Uterus (tissue), 2 donors: ENCODE results near the gene ADD2.

Experiments used
- POLR2A ChIP-seq, 2 donors: fragments of 450-650 bp; IDR thresholded peaks; one replicate each; pipeline ENCODE4 v1.6.1; 2016; ENCODE audit warnings: antibody characterized with exemption in 2 of 2, mild to moderate bottlenecking in 1 of 2, moderate library complexity in 1 of 2
- TF ChIP-seq, protein P1 (sequence below), 4 experiments: fragments of 200-600 bp in 2 of 4; fragments of 450-650 bp in 2 of 4; sonication (generic) in 2 of 4; IDR thresholded peaks; one replicate each; pipeline ENCODE4 v1.5.1; 2016 to 2019; ENCODE audit warnings: antibody characterized with exemption in 4 of 4, mild to moderate bottlenecking in 2 of 4, moderate library complexity in 1 of 4

DNA sequence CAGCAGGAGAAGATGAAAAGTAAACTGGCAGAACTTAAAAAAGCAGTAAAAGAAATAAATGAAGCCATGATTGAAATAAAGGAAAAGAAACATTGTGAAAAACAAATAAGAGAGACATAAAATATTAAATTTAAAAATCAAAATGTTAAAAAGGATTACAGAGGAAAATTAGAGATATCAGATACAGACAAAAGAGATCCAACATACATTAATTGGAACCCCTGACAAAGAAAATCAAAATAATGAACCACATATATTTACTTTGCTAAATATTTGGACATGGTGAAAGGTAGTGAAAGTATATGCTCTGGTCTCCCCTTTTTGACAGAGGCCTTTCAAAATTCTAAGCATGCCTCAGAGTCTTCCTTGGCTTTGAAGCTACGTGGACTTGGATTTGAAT, 134.5 kb downstream of the ADD2 start:
- TF ChIP-seq POLR2A (IDR thresholded peaks at IDR 0.05), result no peak
- TF ChIP-seq, protein P1, sequence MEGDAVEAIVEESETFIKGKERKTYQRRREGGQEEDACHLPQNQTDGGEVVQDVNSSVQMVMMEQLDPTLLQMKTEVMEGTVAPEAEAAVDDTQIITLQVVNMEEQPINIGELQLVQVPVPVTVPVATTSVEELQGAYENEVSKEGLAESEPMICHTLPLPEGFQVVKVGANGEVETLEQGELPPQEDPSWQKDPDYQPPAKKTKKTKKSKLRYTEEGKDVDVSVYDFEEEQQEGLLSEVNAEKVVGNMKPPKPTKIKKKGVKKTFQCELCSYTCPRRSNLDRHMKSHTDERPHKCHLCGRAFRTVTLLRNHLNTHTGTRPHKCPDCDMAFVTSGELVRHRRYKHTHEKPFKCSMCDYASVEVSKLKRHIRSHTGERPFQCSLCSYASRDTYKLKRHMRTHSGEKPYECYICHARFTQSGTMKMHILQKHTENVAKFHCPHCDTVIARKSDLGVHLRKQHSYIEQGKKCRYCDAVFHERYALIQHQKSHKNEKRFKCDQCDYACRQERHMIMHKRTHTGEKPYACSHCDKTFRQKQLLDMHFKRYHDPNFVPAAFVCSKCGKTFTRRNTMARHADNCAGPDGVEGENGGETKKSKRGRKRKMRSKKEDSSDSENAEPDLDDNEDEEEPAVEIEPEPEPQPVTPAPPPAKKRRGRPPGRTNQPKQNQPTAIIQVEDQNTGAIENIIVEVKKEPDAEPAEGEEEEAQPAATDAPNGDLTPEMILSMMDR (IDR thresholded peaks at IDR 0.05), result no peak
